ENCODE data around the gene UNC13A.
A peak's percentile ranks its signal among the peaks of the same experiment; 100 is the strongest.
"Not testable (repeated sequence)": the region's sequence is repeated elsewhere in the genome, so short reads cannot be mapped to it uniquely, and the experiment has no call there.

Gene UNC13A

GRCh38 chr19:17560205-17560595, 128.0 kb downstream of the UNC13A start:
- no peak for DNase-seq

- DNase-seq: no peak
Observed at GRCh38 chr19:17557466-17557865, 130.7 kb downstream of the UNC13A start.

DNA sequence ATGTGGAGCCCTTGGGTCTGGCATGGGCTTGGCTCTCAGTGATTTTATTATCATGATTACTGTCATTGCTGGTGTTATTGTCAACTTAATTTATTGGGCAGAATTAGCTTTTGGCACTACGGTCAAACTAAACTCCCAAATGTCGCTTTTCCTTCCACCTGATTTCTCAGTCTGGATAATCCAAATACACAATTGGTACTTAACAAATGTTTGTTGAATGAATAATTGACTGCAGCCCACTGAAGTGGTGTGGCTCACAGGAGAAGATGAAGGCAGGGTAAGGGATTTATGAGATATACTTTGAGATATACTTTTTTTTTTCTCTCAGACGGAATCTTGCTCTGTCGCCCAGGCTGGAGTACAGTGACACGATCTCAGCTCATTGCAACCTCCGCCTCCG, 131.2 kb downstream of the UNC13A start:
- no peak for DNase-seq

DNA sequence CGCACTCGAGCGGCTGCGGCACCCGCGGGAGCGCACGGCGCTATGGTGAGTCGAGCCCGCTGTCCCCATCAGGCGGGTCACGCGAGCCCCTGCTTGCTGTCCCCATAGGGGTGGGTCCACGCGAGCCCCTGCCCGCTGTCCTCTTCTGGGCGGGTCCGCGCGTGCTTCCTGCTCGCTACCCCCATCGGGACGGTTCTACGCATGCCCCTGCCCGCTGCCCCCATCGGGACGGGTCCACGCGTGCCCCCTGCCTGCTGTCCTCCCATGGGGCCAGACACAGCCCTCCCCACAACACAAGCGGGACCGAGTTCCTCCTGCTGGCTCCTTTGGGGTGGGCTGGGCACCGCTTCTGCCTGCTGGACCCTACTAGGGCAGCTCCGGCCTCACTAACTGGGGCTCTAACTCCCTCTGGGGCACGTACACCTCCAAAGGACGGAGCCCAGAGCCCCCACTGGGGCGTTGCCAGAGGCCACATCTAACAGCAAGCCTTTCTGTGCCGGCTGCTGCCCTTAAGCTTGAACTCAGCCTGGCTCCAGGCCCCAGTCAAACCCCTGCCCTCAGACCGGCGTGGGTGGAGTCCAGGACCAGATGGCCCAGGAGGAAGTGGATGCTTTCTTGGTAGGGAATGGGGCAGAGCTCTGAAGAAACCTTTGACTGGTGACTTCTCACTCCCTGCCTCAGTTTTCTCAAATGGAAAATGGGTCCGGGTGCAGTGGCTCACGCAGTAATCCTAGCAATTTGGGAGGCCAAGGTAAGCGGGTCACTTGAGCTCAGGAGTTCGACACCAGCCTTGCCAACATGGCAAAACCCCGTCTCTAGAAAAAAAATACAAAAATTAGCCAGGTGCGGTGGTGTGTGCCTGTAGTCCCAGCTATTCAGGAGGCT, 132.0 kb downstream of the UNC13A start:
- DNase-seq: no peak

- DNase-seq: peak; percentile 82
Observed at GRCh38 chr19:17555480-17555928, 132.7 kb downstream of the UNC13A start, which contains the start of gene COLGALT1. TSS of gene COLGALT1 (plus strand) at chr19:17555649. CDS start at chr19:17555714, 65 bp downstream.

DNA sequence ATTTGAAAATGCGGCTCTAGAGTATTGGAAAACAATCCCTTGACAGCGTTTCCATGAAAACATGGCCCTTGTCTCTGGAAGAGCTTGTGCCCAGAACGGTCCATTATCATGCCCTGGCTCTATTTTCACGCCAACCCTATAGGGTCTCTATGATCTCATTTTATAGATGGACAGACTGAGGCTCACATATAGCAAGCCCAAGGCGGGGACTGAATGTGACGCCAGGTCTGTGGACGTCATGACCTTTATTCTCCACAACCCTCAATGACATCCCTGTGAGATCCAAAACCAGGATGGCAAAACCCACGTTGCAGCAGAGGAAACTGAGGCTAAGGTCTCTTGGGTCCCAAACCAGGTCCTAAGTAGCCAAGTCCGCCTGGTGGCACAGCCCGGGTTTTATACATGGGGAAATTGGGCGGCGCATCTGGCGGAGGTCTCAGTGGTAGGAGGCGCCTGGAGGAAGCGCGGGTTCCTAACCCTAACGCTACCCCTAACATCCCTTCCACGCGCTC, 133.1 kb downstream of the UNC13A start:
- no peak for DNase-seq

DNA sequence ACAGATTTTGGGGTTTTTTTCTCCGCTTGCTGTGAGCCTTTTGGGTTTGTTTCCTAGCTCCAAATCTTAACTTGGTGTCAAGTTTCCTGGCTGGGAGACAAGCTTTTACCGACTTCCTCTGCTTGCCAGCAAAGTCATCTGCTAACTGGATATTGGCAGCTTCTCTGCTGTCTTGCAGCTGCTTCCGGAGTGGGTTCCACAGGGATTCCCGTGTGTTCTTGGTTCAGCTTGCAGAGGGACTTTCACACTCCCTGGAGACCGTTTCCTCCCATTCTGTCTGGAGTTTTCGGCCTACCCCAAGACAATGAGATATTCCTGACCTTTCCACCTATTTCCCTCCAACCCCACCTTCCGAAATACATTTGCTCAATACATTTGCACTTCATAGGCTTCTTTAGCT, 134.9 kb downstream of the UNC13A start:
- DNase-seq: no peak

DNA sequence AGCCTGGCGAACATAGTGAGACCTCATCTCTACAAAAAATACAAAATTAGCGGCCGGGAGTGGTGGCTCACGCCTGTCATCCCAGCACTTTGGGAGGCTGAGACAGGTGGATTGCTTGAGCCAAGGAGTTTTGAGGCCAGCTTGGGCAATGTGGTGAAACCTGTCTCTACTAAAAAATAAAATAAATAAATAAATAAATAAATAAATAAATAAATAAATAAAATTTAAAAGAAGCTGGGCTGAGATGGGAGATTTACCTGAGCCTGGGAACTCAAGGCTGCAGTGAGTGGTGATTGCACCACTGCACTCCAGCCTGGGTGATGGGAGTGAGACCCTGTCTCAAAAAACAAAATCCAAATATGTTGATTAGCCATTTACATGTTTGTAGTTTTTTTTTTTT, 135.4 kb downstream of the UNC13A start:
- DNase-seq: not testable (repeated sequence)
